HG02852 (cell line): Measurements from ENCODE around the gene MAML1.

Experiments
- ATAC-seq: cut with Tn5 transposase; IDR thresholded peaks from one replicate; pipeline ENCODE4 v1.9.1; 2021; ENCODE audit warnings: mild to moderate bottlenecking, moderate library complexity; ENCODE audit not compliant: unreplicated experiment

Gene MAML1

GRCh38 chr5:179804555-179804947 is 71.9 kb downstream of the MAML1 start:
- no peak for ATAC-seq

GRCh38 chr5:179805070-179805528 is 72.5 kb downstream of the MAML1 start:
- ATAC-seq = no peak

GRCh38 chr5:179805529-179806249 is 73.1 kb downstream of the MAML1 start:
- ATAC-seq = peak; percentile 31

GRCh38 chr5:179806250-179807048 is 73.8 kb downstream of the MAML1 start, which contains the start of gene MGAT4B:
TSS of gene MGAT4B (minus strand) at chr5:179806866. CDS start at chr5:179806583, 283 bp downstream.
- ATAC-seq = peak; percentile 64

- no peak for ATAC-seq
Observed at GRCh38 chr5:179812135-179812825, 79.7 kb downstream of the MAML1 start.

- ATAC-seq = no peak
Observed at GRCh38 chr5:179812997-179813607, 80.5 kb downstream of the MAML1 start.

GRCh38 chr5:179814090-179814489 is 81.5 kb downstream of the MAML1 start:
- ATAC-seq = no peak

GRCh38 chr5:179815491-179816249 is 83.0 kb downstream of the MAML1 start:
- no peak for ATAC-seq

GRCh38 chr5:179816401-179816795 is 83.8 kb downstream of the MAML1 start:
- no peak for ATAC-seq

- no peak for ATAC-seq
Observed at GRCh38 chr5:179816796-179817469, 84.3 kb downstream of the MAML1 start.

GRCh38 chr5:179817470-179817840 is 84.8 kb downstream of the MAML1 start:
- ATAC-seq = no peak

- no peak for ATAC-seq
Observed at GRCh38 chr5:179817890-179818745, 85.5 kb downstream of the MAML1 start.

GRCh38 chr5:179818746-179819295 is 86.2 kb downstream of the MAML1 start:
- ATAC-seq = peak; percentile 54

GRCh38 chr5:179819296-179820126 is 86.9 kb downstream of the MAML1 start:
- no peak for ATAC-seq

GRCh38 chr5:179820127-179820482 is 87.5 kb downstream of the MAML1 start:
- ATAC-seq = no peak

GRCh38 chr5:179820483-179821297 is 88.1 kb downstream of the MAML1 start, which contains the start of gene SQSTM1:
TSS of gene SQSTM1 (plus strand) at chr5:179820905. CDS start at chr5:179820937, 32 bp downstream.
- ATAC-seq = peak; percentile 40
